Mesendoderm (in vitro differentiated cells): ENCODE measurements around the gene OR13A1.
"Not testable (repeated sequence)": the region's sequence is repeated elsewhere in the genome, so short reads cannot be mapped to it uniquely, and the experiment has no call there.

ENCODE experiments used
- DNase-seq: peaks from one replicate; pipeline ENCODE4 v3.0.0; 2013
- H2AK5ac ChIP-seq: 2 replicates; pipeline ENCODE4 v1.6.1; 2013; ENCODE audit warnings: low read length, inconsistent platforms
- H2BK120ac ChIP-seq: 2 replicates; pipeline ENCODE4 v1.6.1; 2013; ENCODE audit warnings: low read depth, mild to moderate bottlenecking, low read length, moderate library complexity, mixed read lengths
- H2BK15ac ChIP-seq: replicated peaks from 2 replicates; pipeline ENCODE4 v1.6.1; 2013; ENCODE audit warnings: low read depth, mild to moderate bottlenecking, moderate library complexity
- H2BK5ac ChIP-seq: 2 replicates; pipeline ENCODE4 v1.6.1; 2013; ENCODE audit warnings: low read length, inconsistent platforms
- H3K18ac ChIP-seq: 2 replicates; pipeline ENCODE4 v1.6.1; 2013; ENCODE audit warnings: mild to moderate bottlenecking, low read length, mixed read lengths
- H3K23ac ChIP-seq: one replicate; pipeline ENCODE4 v1.6.1; 2013; ENCODE audit warnings: low read length
- H3K27ac ChIP-seq: 2 replicates; pipeline ENCODE4 v1.5.1; 2013; ENCODE audit warnings: low read depth, mild to moderate bottlenecking, inconsistent platforms, low read length, moderate library complexity
- H3K27me3 ChIP-seq: 2 replicates; pipeline ENCODE4 v1.6.1; 2013; ENCODE audit warnings: low read length, control low read depth, mild to moderate bottlenecking, inconsistent platforms; ENCODE audit not compliant: insufficient read depth, poor library complexity
- H3K36me3 ChIP-seq: 2 replicates; pipeline ENCODE4 v1.6.1; 2013; ENCODE audit warnings: low read length, inconsistent platforms; ENCODE audit not compliant: control insufficient read depth, insufficient read depth
- H3K4ac ChIP-seq: one replicate; pipeline ENCODE4 v1.6.1; 2013; ENCODE audit warnings: low read depth, mild to moderate bottlenecking, low read length, moderate library complexity
- H3K4me1 ChIP-seq: 2 replicates; pipeline ENCODE4 v1.6.1; 2013; ENCODE audit warnings: low read depth, low read length, inconsistent platforms; ENCODE audit not compliant: control insufficient read depth
- H3K4me2 ChIP-seq: 2 replicates; pipeline ENCODE4 v1.6.1; 2013; ENCODE audit warnings: low read length
- H3K4me3 ChIP-seq: 2 replicates; pipeline ENCODE4 v1.5.1; 2013; ENCODE audit warnings: mild to moderate bottlenecking, low read length
- H3K56ac ChIP-seq: one replicate; pipeline ENCODE4 v1.6.1; 2013; ENCODE audit warnings: low read length
- H3K79me1 ChIP-seq: 2 replicates; pipeline ENCODE4 v1.6.1; 2013; ENCODE audit warnings: low read length, inconsistent platforms
- H3K79me2 ChIP-seq: 2 replicates; pipeline ENCODE4 v1.6.1; 2013; ENCODE audit warnings: mild to moderate bottlenecking, low read length; ENCODE audit not compliant: control insufficient read depth, insufficient read depth
- H3K9ac ChIP-seq: 2 replicates; pipeline ENCODE4 v1.6.1; 2013; ENCODE audit warnings: low read length, inconsistent platforms
- H4K5ac ChIP-seq: one replicate; pipeline ENCODE4 v1.6.1; 2013; ENCODE audit warnings: low read length
- H4K8ac ChIP-seq: one replicate; pipeline ENCODE4 v1.6.1; 2013; ENCODE audit warnings: low read depth, mild to moderate bottlenecking, control low read depth, low read length, moderate library complexity
- whole genome bisulfite sequencing: extraction: QIAGEN DNeasy Blood & Tissue Kit; methylation state at CpG from one replicate; pipeline ENCODE4 v1.1.7; 2013; ENCODE audit warnings: low lambda C conversion rate, missing lambda C conversion rate; ENCODE audit not compliant: insufficient coverage; ENCODE audit errors: extremely low coverage; 5-methylcytosine and 5-hydroxymethylcytosine counted together

Gene OR13A1

GRCh38 chr10:45261243-45261775 lies 54.1 kb downstream of the OR13A1 start:
- DNase-seq: no peak
- no peak overlapping the region for H3K4me2 ChIP-seq
- H4K8ac ChIP-seq: no peak overlapping the region
- no peak overlapping the region for H2BK5ac ChIP-seq
- H2AK5ac ChIP-seq: no peak overlapping the region
- no peak overlapping the region for H2BK120ac ChIP-seq
- H3K56ac ChIP-seq: no peak overlapping the region
- no peak overlapping the region for H2BK15ac ChIP-seq
- no peak overlapping the region for H3K4me3 ChIP-seq
- H3K4ac ChIP-seq: no peak overlapping the region
- H3K4me1 ChIP-seq: no peaks in the 10 kb centered on the region
- WGBS: no CpG with 5 or more reads among the region's 3 CpGs
- no peak overlapping the region for H3K27ac ChIP-seq
- H3K79me2 ChIP-seq: no peaks in the 10 kb centered on the region
- no peaks in the 10 kb centered on the region for H3K27me3 ChIP-seq
- H3K9ac ChIP-seq: no peak overlapping the region
- H3K36me3 ChIP-seq: no peaks in the 10 kb centered on the region
- H3K23ac ChIP-seq: no peak overlapping the region
- no peak overlapping the region for H3K18ac ChIP-seq
- H3K79me1 ChIP-seq: no peaks in the 10 kb centered on the region
- no peak overlapping the region for H4K5ac ChIP-seq

GRCh38 chr10:45260635-45261034 lies 54.8 kb downstream of the OR13A1 start:
- H3K4ac ChIP-seq, H3K9ac ChIP-seq, H2BK15ac ChIP-seq, H3K79me2 ChIP-seq, H4K5ac ChIP-seq, DNase-seq, H3K56ac ChIP-seq, H3K27ac ChIP-seq, H3K4me2 ChIP-seq, H3K18ac ChIP-seq, H2AK5ac ChIP-seq, H3K27me3 ChIP-seq, H3K36me3 ChIP-seq, H3K4me1 ChIP-seq, H3K4me3 ChIP-seq, H2BK5ac ChIP-seq, H2BK120ac ChIP-seq, H3K79me1 ChIP-seq, H4K8ac ChIP-seq, H3K23ac ChIP-seq: not testable (repeated sequence)
- WGBS: no CpG with 5 or more reads among the region's 3 CpGs

- H3K23ac ChIP-seq, H2AK5ac ChIP-seq, H4K5ac ChIP-seq, H3K27me3 ChIP-seq, H3K4me1 ChIP-seq, H4K8ac ChIP-seq, H2BK15ac ChIP-seq, H3K4me2 ChIP-seq, H3K4me3 ChIP-seq, H3K18ac ChIP-seq, H2BK5ac ChIP-seq, H3K79me1 ChIP-seq, H3K56ac ChIP-seq, H3K36me3 ChIP-seq, H3K9ac ChIP-seq, DNase-seq, H3K4ac ChIP-seq, H2BK120ac ChIP-seq, H3K79me2 ChIP-seq, H3K27ac ChIP-seq: not testable (repeated sequence)
- no CpG with 5 or more reads among the region's 50 CpGs for WGBS
These were observed 55.5 kb downstream of the OR13A1 start for GRCh38 chr10:45259786-45260495.

- Histone ChIP-seq H3K27ac (no peak overlapping the region), H4K8ac (no peak overlapping the region), H2AK5ac (no peak overlapping the region), H3K9ac (no peak overlapping the region), H3K23ac (no peak overlapping the region), H3K18ac (no peak overlapping the region), H3K4me3 (no peak overlapping the region), H3K4me1 (no peaks in the 10 kb centered on the region), H3K36me3 (no peaks in the 10 kb centered on the region), H4K5ac (no peak overlapping the region), H3K56ac (no peak overlapping the region), H3K79me1 (no peaks in the 10 kb centered on the region), H3K4ac (no peak overlapping the region), H3K79me2 (no peaks in the 10 kb centered on the region), H2BK15ac (no peak overlapping the region), H3K4me2 (no peak overlapping the region), H2BK5ac (no peak overlapping the region), H2BK120ac (no peak overlapping the region), H3K27me3 (no peaks in the 10 kb centered on the region)
- DNase-seq: no peak
- no CpG with 5 or more reads among the region's 2 CpGs for WGBS
These were observed 57.8 kb downstream of the OR13A1 start for GRCh38 chr10:45257600-45257999.

- H3K56ac ChIP-seq: no peak overlapping the region
- H2BK120ac ChIP-seq: no peak overlapping the region
- no peak overlapping the region for H4K8ac ChIP-seq
- H2BK15ac ChIP-seq: no peak overlapping the region
- no peak overlapping the region for H4K5ac ChIP-seq
- no peak for DNase-seq
- H3K36me3 ChIP-seq: no peaks in the 10 kb centered on the region
- H3K4me1 ChIP-seq: no peaks in the 10 kb centered on the region
- no peak overlapping the region for H3K4me2 ChIP-seq
- H2BK5ac ChIP-seq: no peak overlapping the region
- H3K27ac ChIP-seq: no peak overlapping the region
- no peak overlapping the region for H3K4me3 ChIP-seq
- H2AK5ac ChIP-seq: no peak overlapping the region
- no peak overlapping the region for H3K23ac ChIP-seq
- H3K27me3 ChIP-seq: no peaks in the 10 kb centered on the region
- H3K18ac ChIP-seq: no peak overlapping the region
- no peaks in the 10 kb centered on the region for H3K79me1 ChIP-seq
- H3K9ac ChIP-seq: no peak overlapping the region
- no peak overlapping the region for H3K4ac ChIP-seq
- no peaks in the 10 kb centered on the region for H3K79me2 ChIP-seq
These were observed 59.2 kb downstream of the OR13A1 start for GRCh38 chr10:45256246-45256645.

GRCh38 chr10:45255706-45256105 lies 59.7 kb downstream of the OR13A1 start:
- Histone ChIP-seq H3K36me3 (no peaks in the 10 kb centered on the region), H3K27me3 (no peaks in the 10 kb centered on the region), H2BK120ac (no peak overlapping the region), H3K4me1 (no peaks in the 10 kb centered on the region), H3K27ac (no peak overlapping the region), H3K79me2 (no peaks in the 10 kb centered on the region), H3K79me1 (no peaks in the 10 kb centered on the region), H3K9ac (no peak overlapping the region), H3K4me3 (no peak overlapping the region), H3K23ac (no peak overlapping the region), H4K5ac (no peak overlapping the region), H4K8ac (no peak overlapping the region), H3K4ac (no peak overlapping the region), H2AK5ac (no peak overlapping the region), H3K18ac (no peak overlapping the region), H3K4me2 (no peak overlapping the region), H3K56ac (no peak overlapping the region), H2BK15ac (no peak overlapping the region), H2BK5ac (no peak overlapping the region)
- WGBS: no CpG with 5 or more reads among the region's 1 CpG
- DNase-seq: peak; percentile 66
